WTC11 (cell line): Measurements from ENCODE around the gene EIF5. TPM values are rescaled to one million over a fixed set of nuclear protein-coding genes. Genes with fewer than 3 reads are reported as not detected.

Experiments used
- ATF1 ChIP-seq: sonication (generic); formaldehyde crosslinking; IDR thresholded peaks from 2 replicates; pipeline ENCODE4 v1.8.1; 2023; ENCODE audit warnings: mild to moderate bottlenecking, moderate library complexity, missing genetic modification reagents
- CREM ChIP-seq: sonication (generic); formaldehyde crosslinking; IDR thresholded peaks from 2 replicates; pipeline ENCODE4 v1.8.1; 2022; ENCODE audit warnings: mild to moderate bottlenecking, missing genetic modification reagents, moderate library complexity
- GABPB1 ChIP-seq: sonication (generic); formaldehyde crosslinking; IDR thresholded peaks from 2 replicates; pipeline ENCODE4 v1.8.1; 2023; ENCODE audit warnings: mild to moderate bottlenecking, missing genetic modification reagents
- GRHL2 ChIP-seq: fragments of 250-450 bp; sonication (Bioruptor Pico); IDR thresholded peaks from 2 replicates; pipeline ENCODE4 v1.8.0; 2022; ENCODE audit warnings: mild to moderate bottlenecking, moderate library complexity; ENCODE audit not compliant: insufficient replicate concordance, severe bottlenecking
- JAZF1 ChIP-seq: fragments of 250-450 bp; sonication (Bioruptor Pico); IDR thresholded peaks from 2 replicates; pipeline ENCODE4 v1.9.0; 2021; ENCODE audit warnings: moderate library complexity, mild to moderate bottlenecking, inconsistent platforms
- MYBL2 ChIP-seq: sonication (generic); formaldehyde crosslinking; IDR thresholded peaks from 2 replicates; pipeline ENCODE4 v1.8.1; 2023; ENCODE audit warnings: mild to moderate bottlenecking, moderate library complexity, missing genetic modification reagents
- NFATC4 ChIP-seq: fragments of 250-450 bp; sonication (Bioruptor Pico); IDR thresholded peaks from 2 replicates; pipeline ENCODE4 v1.9.0; 2021; ENCODE audit warnings: mild to moderate bottlenecking
- NFYB ChIP-seq: sonication (generic); formaldehyde crosslinking; conservative IDR thresholded peaks from 2 replicates; pipeline ENCODE4 v1.8.0; 2022; ENCODE audit warnings: low read depth, missing genetic modification reagents
- NR2C2 ChIP-seq: sonication (generic); formaldehyde crosslinking; IDR thresholded peaks from 2 replicates; pipeline ENCODE4 v1.8.0; 2022; ENCODE audit warnings: mild to moderate bottlenecking, missing genetic modification reagents
- OVOL2 ChIP-seq: fragments of 250-450 bp; sonication (Bioruptor Pico); IDR thresholded peaks from 2 replicates; pipeline ENCODE4 v1.9.0; 2021; ENCODE audit warnings: mild to moderate bottlenecking, borderline replicate concordance
- SMAD3 ChIP-seq: sonication (generic); formaldehyde crosslinking; IDR thresholded peaks from 2 replicates; pipeline ENCODE4 v1.8.0; 2022; ENCODE audit warnings: missing genetic modification reagents, mild to moderate bottlenecking, borderline replicate concordance
- TEAD1 ChIP-seq: sonication (generic); formaldehyde crosslinking; IDR thresholded peaks from 2 replicates; pipeline ENCODE4 v1.8.0; 2022; ENCODE audit warnings: mild to moderate bottlenecking, missing genetic modification reagents
- TEAD4 ChIP-seq: sonication (generic); formaldehyde crosslinking; IDR thresholded peaks from 2 replicates; pipeline ENCODE4 v1.8.0; 2022; ENCODE audit warnings: mild to moderate bottlenecking, missing genetic modification reagents
- ZNF232 ChIP-seq: sonication (generic); formaldehyde crosslinking; IDR thresholded peaks from 2 replicates; pipeline ENCODE4 v1.8.0; 2022; ENCODE audit warnings: mild to moderate bottlenecking, missing genetic modification reagents
- ZNF317 ChIP-seq: sonication (generic); formaldehyde crosslinking; IDR thresholded peaks from 2 replicates; pipeline ENCODE4 v1.8.1; 2023; ENCODE audit warnings: low read depth, mild to moderate bottlenecking, moderate library complexity, missing genetic modification reagents, borderline replicate concordance
- total RNA-seq: library from RNA; stranded (reverse); gene quantifications from 3 replicates; pipeline ENCODE4 v1.2.3, GENCODE V29; 2021
- TF ChIP-seq, protein P1 (sequence below): sonication (generic); formaldehyde crosslinking; IDR thresholded peaks from 2 replicates; pipeline ENCODE4 v1.8.0; 2022; ENCODE audit warnings: mild to moderate bottlenecking, missing genetic modification reagents
- TF ChIP-seq, protein P2 (sequence below): sonication (generic); formaldehyde crosslinking; IDR thresholded peaks from 2 replicates; pipeline ENCODE4 v1.8.1; 2023; ENCODE audit warnings: mild to moderate bottlenecking, missing genetic modification reagents, borderline replicate concordance
- TF ChIP-seq, protein P3 (sequence below): sonication (generic); formaldehyde crosslinking; IDR thresholded peaks from 2 replicates; pipeline ENCODE4 v1.8.1; 2023; ENCODE audit warnings: mild to moderate bottlenecking, missing genetic modification reagents
- TF ChIP-seq, protein P4 (sequence below): fragments of 250-450 bp; sonication (Bioruptor Pico); IDR thresholded peaks from 2 replicates; pipeline ENCODE4 v1.9.0; 2021; ENCODE audit warnings: mild to moderate bottlenecking
- TF ChIP-seq, protein P5 (sequence below): sonication (generic); formaldehyde crosslinking; IDR thresholded peaks from 2 replicates; pipeline ENCODE4 v1.8.0; 2022; ENCODE audit warnings: mild to moderate bottlenecking, missing genetic modification reagents
- TF ChIP-seq, protein P6 (sequence below): sonication (generic); formaldehyde crosslinking; IDR thresholded peaks from 2 replicates; pipeline ENCODE4 v1.8.0; 2023; ENCODE audit warnings: missing genetic modification reagents, mild to moderate bottlenecking, borderline replicate concordance
- TF ChIP-seq, protein P7 (sequence below): sonication (generic); formaldehyde crosslinking; IDR thresholded peaks from 2 replicates; pipeline ENCODE4 v1.8.1; 2023; ENCODE audit warnings: mild to moderate bottlenecking, moderate library complexity, missing genetic modification reagents

EIF5 gene
- total RNA-seq, 1 experiment from 2014 or later: 282 TPM

DNA sequence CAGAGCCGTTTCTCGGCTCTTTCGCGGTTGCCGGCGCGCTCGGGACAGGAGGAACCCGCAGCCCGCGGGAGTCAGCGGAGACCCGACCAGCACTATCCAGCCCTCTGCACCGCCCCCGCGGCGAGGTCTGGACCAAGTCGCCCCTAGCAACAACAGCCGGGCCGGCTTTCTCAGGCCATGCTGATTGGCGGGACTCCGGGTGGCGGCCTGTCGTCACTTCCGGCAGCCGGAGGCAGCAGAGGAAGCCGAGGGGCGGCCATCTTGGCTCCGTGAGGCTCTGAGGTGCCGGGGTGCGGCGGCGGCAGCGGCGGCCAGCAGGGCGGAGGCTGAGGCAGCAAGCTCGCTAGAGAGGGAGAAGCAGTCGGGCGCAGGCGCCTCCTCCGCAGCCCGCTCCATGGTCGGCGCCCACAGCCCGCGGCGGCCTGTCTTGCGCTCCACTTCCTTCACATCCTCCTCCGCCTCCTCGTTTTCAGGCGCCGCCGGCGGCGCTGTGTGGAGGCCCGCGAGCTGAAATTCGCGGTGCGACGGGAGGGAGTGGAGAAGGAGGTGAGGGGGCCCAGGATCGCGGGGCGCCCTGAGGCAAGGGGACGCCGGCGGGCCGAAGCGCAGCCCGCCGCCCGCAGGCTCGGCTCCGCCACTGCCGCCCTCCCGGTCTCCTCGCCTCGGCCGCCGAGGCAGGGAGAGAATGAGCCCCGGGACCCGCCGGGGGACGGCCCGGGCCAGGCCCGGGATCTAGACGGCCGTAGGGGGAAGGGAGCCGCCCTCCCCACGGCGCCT, 51.3 kb downstream of the EIF5 start, which contains the start of gene MARK3 (continued):
- TF ChIP-seq, protein P1, sequence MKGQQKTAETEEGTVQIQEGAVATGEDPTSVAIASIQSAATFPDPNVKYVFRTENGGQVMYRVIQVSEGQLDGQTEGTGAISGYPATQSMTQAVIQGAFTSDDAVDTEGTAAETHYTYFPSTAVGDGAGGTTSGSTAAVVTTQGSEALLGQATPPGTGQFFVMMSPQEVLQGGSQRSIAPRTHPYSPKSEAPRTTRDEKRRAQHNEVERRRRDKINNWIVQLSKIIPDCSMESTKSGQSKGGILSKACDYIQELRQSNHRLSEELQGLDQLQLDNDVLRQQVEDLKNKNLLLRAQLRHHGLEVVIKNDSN: 0 out of 2 replicates have a peak, but pooled peaks have one; percentile 7
- TF ChIP-seq GRHL2 (CRISPR knock-in tag) (no peak), TEAD4 (CRISPR knock-in tag) (no peak), NFATC4 (CRISPR knock-in tag) (no peak), MYBL2 (CRISPR knock-in tag) (peak; percentile 67; the same call in 1 of the 2 replicates), NFYB (peak; percentile 91), NR2C2 (CRISPR knock-in tag) (no peak), GABPB1 (CRISPR knock-in tag) (peak; percentile 85), OVOL2 (CRISPR knock-in tag) (no peak), SMAD3 (CRISPR knock-in tag) (0 out of 2 replicates have a peak, but pooled peaks have one; percentile 16), CREM (CRISPR knock-in tag) (peak; percentile 91), JAZF1 (CRISPR knock-in tag) (no peak), ATF1 (CRISPR knock-in tag) (no peak), ZNF317 (no peak), ZNF232 (CRISPR knock-in tag) (peak; percentile 74; the same call in 1 of the 2 replicates), TEAD1 (CRISPR knock-in tag) (0 out of 2 replicates have a peak, but pooled peaks have one; percentile 39)
- TF ChIP-seq, protein P2, sequence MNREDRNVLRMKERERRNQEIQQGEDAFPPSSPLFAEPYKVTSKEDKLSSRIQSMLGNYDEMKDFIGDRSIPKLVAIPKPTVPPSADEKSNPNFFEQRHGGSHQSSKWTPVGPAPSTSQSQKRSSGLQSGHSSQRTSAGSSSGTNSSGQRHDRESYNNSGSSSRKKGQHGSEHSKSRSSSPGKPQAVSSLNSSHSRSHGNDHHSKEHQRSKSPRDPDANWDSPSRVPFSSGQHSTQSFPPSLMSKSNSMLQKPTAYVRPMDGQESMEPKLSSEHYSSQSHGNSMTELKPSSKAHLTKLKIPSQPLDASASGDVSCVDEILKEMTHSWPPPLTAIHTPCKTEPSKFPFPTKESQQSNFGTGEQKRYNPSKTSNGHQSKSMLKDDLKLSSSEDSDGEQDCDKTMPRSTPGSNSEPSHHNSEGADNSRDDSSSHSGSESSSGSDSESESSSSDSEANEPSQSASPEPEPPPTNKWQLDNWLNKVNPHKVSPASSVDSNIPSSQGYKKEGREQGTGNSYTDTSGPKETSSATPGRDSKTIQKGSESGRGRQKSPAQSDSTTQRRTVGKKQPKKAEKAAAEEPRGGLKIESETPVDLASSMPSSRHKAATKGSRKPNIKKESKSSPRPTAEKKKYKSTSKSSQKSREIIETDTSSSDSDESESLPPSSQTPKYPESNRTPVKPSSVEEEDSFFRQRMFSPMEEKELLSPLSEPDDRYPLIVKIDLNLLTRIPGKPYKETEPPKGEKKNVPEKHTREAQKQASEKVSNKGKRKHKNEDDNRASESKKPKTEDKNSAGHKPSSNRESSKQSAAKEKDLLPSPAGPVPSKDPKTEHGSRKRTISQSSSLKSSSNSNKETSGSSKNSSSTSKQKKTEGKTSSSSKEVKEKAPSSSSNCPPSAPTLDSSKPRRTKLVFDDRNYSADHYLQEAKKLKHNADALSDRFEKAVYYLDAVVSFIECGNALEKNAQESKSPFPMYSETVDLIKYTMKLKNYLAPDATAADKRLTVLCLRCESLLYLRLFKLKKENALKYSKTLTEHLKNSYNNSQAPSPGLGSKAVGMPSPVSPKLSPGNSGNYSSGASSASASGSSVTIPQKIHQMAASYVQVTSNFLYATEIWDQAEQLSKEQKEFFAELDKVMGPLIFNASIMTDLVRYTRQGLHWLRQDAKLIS (CRISPR knock-in tag): no peak
- TF ChIP-seq, protein P3, sequence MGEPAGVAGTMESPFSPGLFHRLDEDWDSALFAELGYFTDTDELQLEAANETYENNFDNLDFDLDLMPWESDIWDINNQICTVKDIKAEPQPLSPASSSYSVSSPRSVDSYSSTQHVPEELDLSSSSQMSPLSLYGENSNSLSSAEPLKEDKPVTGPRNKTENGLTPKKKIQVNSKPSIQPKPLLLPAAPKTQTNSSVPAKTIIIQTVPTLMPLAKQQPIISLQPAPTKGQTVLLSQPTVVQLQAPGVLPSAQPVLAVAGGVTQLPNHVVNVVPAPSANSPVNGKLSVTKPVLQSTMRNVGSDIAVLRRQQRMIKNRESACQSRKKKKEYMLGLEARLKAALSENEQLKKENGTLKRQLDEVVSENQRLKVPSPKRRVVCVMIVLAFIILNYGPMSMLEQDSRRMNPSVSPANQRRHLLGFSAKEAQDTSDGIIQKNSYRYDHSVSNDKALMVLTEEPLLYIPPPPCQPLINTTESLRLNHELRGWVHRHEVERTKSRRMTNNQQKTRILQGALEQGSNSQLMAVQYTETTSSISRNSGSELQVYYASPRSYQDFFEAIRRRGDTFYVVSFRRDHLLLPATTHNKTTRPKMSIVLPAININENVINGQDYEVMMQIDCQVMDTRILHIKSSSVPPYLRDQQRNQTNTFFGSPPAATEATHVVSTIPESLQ: no peak
- TF ChIP-seq, protein P4, sequence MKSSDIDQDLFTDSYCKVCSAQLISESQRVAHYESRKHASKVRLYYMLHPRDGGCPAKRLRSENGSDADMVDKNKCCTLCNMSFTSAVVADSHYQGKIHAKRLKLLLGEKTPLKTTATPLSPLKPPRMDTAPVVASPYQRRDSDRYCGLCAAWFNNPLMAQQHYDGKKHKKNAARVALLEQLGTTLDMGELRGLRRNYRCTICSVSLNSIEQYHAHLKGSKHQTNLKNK (CRISPR knock-in tag): no peak
- TF ChIP-seq, protein P5, sequence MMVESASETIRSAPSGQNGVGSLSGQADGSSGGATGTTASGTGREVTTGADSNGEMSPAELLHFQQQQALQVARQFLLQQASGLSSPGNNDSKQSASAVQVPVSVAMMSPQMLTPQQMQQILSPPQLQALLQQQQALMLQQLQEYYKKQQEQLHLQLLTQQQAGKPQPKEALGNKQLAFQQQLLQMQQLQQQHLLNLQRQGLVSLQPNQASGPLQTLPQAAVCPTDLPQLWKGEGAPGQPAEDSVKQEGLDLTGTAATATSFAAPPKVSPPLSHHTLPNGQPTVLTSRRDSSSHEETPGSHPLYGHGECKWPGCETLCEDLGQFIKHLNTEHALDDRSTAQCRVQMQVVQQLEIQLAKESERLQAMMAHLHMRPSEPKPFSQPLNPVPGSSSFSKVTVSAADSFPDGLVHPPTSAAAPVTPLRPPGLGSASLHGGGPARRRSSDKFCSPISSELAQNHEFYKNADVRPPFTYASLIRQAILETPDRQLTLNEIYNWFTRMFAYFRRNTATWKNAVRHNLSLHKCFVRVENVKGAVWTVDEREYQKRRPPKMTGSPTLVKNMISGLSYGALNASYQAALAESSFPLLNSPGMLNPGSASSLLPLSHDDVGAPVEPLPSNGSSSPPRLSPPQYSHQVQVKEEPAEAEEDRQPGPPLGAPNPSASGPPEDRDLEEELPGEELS (CRISPR knock-in tag): peak; percentile 57; the same call in 1 of the 2 replicates
- TF ChIP-seq, protein P6, sequence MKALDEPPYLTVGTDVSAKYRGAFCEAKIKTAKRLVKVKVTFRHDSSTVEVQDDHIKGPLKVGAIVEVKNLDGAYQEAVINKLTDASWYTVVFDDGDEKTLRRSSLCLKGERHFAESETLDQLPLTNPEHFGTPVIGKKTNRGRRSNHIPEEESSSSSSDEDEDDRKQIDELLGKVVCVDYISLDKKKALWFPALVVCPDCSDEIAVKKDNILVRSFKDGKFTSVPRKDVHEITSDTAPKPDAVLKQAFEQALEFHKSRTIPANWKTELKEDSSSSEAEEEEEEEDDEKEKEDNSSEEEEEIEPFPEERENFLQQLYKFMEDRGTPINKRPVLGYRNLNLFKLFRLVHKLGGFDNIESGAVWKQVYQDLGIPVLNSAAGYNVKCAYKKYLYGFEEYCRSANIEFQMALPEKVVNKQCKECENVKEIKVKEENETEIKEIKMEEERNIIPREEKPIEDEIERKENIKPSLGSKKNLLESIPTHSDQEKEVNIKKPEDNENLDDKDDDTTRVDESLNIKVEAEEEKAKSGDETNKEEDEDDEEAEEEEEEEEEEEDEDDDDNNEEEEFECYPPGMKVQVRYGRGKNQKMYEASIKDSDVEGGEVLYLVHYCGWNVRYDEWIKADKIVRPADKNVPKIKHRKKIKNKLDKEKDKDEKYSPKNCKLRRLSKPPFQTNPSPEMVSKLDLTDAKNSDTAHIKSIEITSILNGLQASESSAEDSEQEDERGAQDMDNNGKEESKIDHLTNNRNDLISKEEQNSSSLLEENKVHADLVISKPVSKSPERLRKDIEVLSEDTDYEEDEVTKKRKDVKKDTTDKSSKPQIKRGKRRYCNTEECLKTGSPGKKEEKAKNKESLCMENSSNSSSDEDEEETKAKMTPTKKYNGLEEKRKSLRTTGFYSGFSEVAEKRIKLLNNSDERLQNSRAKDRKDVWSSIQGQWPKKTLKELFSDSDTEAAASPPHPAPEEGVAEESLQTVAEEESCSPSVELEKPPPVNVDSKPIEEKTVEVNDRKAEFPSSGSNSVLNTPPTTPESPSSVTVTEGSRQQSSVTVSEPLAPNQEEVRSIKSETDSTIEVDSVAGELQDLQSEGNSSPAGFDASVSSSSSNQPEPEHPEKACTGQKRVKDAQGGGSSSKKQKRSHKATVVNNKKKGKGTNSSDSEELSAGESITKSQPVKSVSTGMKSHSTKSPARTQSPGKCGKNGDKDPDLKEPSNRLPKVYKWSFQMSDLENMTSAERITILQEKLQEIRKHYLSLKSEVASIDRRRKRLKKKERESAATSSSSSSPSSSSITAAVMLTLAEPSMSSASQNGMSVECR (CRISPR knock-in tag): 0 out of 2 replicates have a peak, but pooled peaks have one; percentile 6
- TF ChIP-seq, protein P7, sequence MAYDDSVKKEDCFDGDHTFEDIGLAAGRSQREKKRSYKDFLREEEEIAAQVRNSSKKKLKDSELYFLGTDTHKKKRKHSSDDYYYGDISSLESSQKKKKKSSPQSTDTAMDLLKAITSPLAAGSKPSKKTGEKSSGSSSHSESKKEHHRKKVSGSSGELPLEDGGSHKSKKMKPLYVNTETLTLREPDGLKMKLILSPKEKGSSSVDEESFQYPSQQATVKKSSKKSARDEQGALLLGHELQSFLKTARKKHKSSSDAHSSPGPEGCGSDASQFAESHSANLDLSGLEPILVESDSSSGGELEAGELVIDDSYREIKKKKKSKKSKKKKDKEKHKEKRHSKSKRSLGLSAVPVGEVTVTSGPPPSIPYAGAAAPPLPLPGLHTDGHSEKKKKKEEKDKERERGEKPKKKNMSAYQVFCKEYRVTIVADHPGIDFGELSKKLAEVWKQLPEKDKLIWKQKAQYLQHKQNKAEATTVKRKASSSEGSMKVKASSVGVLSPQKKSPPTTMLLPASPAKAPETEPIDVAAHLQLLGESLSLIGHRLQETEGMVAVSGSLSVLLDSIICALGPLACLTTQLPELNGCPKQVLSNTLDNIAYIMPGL: peak; percentile 86
